GM12873 (cell line): ENCODE results near the gene ZBTB47.

Experiments used
- TF ChIP-seq, protein P1 (sequence below): IDR thresholded peaks from 2 replicates; pipeline ENCODE4 v1.5.1; 2012; ENCODE audit warnings: low read depth, mild to moderate bottlenecking, moderate library complexity, low read length, control low read depth; ENCODE audit not compliant: insufficient read depth; ENCODE audit errors: missing control alignments

Gene ZBTB47

GRCh38 chr3:42673082-42673481 is 19.6 kb downstream of the ZBTB47 start:
- TF ChIP-seq, protein P1, sequence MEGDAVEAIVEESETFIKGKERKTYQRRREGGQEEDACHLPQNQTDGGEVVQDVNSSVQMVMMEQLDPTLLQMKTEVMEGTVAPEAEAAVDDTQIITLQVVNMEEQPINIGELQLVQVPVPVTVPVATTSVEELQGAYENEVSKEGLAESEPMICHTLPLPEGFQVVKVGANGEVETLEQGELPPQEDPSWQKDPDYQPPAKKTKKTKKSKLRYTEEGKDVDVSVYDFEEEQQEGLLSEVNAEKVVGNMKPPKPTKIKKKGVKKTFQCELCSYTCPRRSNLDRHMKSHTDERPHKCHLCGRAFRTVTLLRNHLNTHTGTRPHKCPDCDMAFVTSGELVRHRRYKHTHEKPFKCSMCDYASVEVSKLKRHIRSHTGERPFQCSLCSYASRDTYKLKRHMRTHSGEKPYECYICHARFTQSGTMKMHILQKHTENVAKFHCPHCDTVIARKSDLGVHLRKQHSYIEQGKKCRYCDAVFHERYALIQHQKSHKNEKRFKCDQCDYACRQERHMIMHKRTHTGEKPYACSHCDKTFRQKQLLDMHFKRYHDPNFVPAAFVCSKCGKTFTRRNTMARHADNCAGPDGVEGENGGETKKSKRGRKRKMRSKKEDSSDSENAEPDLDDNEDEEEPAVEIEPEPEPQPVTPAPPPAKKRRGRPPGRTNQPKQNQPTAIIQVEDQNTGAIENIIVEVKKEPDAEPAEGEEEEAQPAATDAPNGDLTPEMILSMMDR = no peak

GRCh38 chr3:42674146-42674545 is 20.6 kb downstream of the ZBTB47 start:
- TF ChIP-seq, protein P1 = no peak

DNA sequence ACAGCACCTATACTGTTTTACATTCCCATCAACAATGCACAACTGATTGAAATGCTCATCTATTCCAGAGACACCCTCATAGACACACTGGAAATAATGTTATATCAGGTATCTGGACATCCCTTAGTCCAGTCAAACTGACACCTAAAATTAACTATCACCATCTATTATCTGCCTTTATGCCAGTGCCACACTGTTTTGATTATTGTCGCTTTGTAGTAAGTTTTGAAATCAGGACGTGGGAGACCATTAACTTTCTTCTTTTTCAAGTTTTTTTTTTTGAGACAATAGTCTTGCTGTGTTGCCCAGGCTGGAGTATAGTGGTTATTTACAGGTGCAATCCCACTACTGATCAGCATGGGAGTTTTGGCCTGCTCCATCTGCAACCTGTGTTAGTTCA is 22.4 kb downstream of the ZBTB47 start:
- TF ChIP-seq, protein P1 = no peak

DNA sequence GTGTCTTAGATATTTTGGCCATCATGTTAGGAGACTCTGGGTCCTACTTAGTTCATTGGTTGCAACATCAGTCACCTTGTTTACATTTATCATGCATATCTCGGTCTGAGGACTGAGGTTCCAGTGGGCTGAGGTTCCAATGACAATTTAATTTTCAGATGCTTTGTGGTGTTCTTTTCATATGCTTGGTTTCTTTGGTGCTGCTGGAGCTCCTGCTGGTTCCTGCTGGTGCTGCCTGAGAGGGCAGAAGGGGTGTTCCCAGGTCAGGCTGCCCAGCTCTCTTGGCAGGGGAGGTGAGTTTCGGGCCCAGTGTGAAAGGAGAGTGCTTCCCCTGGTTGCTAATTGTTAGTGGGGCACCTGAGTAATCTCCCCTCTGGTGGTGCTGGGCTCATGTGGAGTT is 24.9 kb downstream of the ZBTB47 start:
- TF ChIP-seq, protein P1 = no peak

GRCh38 chr3:42680271-42680670 is 26.8 kb downstream of the ZBTB47 start:
- TF ChIP-seq, protein P1 = no peak

- TF ChIP-seq, protein P1 = no peak
These were observed 27.3 kb downstream of the ZBTB47 start for GRCh38 chr3:42680806-42681205.

DNA sequence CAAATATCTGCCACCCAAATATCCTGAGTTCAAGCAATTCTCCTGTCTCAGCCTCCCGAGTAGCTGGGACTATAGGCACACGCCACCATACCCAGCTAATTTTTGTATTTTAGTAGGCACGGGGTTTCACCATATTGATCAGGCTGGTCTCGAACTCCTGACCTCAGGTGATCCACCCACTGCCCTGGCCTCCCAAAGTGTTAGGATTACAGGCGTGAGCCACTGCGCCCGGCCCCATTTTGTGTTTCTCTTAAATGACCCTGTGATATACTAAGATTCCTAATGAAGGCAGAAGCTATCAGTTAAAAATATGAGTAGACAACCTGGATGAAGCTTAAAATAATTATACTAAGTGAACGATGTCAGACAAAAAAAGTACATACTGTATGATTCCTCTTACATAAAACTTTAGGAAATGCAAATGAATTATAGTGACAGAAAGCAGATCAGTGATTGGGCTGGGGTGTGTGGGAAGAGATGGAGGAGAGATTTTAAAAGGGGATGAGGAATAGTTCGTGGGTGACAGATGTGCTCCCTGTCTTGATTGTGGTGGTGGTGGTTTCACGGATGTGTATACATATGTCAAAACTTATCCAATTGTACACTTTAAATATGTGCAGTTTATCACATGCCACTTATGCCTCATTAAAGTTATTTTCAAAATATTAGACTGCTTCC is 28.0 kb downstream of the ZBTB47 start:
- TF ChIP-seq, protein P1 = no peak
